ENCODE results near the gene RAD50.

DNA sequence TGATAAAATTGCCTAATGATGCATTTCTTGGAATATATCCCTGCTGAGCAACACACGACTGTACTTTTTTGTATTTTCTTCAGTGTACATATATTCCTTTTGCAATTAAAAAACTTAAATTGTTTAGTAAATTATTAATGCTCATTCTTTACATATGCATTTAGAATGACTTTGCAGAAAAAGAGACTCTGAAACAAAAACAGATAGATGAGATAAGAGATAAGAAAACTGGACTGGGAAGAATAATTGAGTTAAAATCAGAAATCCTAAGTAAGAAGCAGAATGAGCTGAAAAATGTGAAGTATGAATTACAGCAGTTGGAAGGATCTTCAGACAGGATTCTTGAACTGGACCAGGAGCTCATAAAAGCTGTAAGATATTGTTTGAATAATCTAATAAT is 32.7 kb downstream of the RAD50 start:
- TF ChIP-seq, protein P1, sequence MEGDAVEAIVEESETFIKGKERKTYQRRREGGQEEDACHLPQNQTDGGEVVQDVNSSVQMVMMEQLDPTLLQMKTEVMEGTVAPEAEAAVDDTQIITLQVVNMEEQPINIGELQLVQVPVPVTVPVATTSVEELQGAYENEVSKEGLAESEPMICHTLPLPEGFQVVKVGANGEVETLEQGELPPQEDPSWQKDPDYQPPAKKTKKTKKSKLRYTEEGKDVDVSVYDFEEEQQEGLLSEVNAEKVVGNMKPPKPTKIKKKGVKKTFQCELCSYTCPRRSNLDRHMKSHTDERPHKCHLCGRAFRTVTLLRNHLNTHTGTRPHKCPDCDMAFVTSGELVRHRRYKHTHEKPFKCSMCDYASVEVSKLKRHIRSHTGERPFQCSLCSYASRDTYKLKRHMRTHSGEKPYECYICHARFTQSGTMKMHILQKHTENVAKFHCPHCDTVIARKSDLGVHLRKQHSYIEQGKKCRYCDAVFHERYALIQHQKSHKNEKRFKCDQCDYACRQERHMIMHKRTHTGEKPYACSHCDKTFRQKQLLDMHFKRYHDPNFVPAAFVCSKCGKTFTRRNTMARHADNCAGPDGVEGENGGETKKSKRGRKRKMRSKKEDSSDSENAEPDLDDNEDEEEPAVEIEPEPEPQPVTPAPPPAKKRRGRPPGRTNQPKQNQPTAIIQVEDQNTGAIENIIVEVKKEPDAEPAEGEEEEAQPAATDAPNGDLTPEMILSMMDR (IDR thresholded peaks at IDR 0.05): no peak
- no peak for TF ChIP-seq POLR2A (IDR thresholded peaks at IDR 0.05)

All from adrenal gland (tissue), 5 donors.